Epithelial cell of esophagus (primary cell): ENCODE measurements around the gene AKAP14.

Source experiments
- DNase-seq: peaks from one replicate; pipeline ENCODE4 v3.0.0; 2010; ENCODE audit warnings: low read depth
- H3K4me3 ChIP-seq: 2 replicates; pipeline ENCODE4 v1.5.1; 2011; ENCODE audit warnings: mild to moderate bottlenecking, low read length, control low read depth
- CTCF ChIP-seq: IDR thresholded peaks from 2 replicates; pipeline ENCODE4 v1.5.1; 2011; ENCODE audit warnings: low read depth, mild to moderate bottlenecking, low read length, control low read depth, inconsistent platforms; ENCODE audit not compliant: insufficient read depth; ENCODE audit errors: missing control alignments

Gene AKAP14

GRCh38 chrX:119941336-119941735 lies 45.6 kb downstream of the AKAP14 start:
- DNase-seq, result no peak
- TF ChIP-seq CTCF, result no peak
- H3K4me3 ChIP-seq, result no peak overlapping the region

- peak overlapping the region; percentile 64 for H3K4me3 ChIP-seq
- TF ChIP-seq CTCF, result no peak
- DNase-seq, result peak; percentile 0
These were observed 46.6 kb downstream of the AKAP14 start for GRCh38 chrX:119942173-119942819.

GRCh38 chrX:119942831-119943184 lies 47.1 kb downstream of the AKAP14 start:
- H3K4me3 ChIP-seq, result peak overlapping the region; percentile 64
- no peak for TF ChIP-seq CTCF
- DNase-seq, result peak; percentile 13

GRCh38 chrX:119943185-119943988 lies 47.7 kb downstream of the AKAP14 start, which contains the start of gene NKAP:
Gene NKAP, minus strand, starts transcription at chrX:119943751. Its CDS starts 146 bp downstream, at chrX:119943605.
- peak within 1 kb of the TSS; percentile 64 for H3K4me3 ChIP-seq
- no peak for TF ChIP-seq CTCF
- peak; percentile 92 for DNase-seq

GRCh38 chrX:119945481-119945880 lies 49.8 kb downstream of the AKAP14 start:
- DNase-seq, result no peak
- no peak for TF ChIP-seq CTCF
- H3K4me3 ChIP-seq, result no peak overlapping the region

GRCh38 chrX:119948381-119948780 lies 52.7 kb downstream of the AKAP14 start:
- DNase-seq, result peak; percentile 2
- H3K4me3 ChIP-seq, result no peak overlapping the region
- no peak for TF ChIP-seq CTCF
